ENCODE data around the gene MED15. TPM values are rescaled to one million over a fixed set of nuclear protein-coding genes. Genes with fewer than 3 reads are reported as not detected.
"Not testable (repeated sequence)": the region's sequence is repeated elsewhere in the genome, so short reads cannot be mapped to it uniquely, and the experiment has no call there.

MED15 gene
- total RNA-seq, 1 donor, result 36.9 TPM

GRCh38 chr22:20465759-20466077 is 41.7 kb upstream of the MED15 start:
- H3K9me3 ChIP-seq (ENCODE audit: low read depth, low read length), result no peaks in the 10 kb centered on the region
- H3K27ac ChIP-seq (ENCODE audit: low read depth, low read length), result no peak overlapping the region
- H3K4me3 ChIP-seq (ENCODE audit: insufficient read depth, low read length), result no peak overlapping the region
- H3K4me2 ChIP-seq (ENCODE audit: insufficient read depth, low read length), result no peak overlapping the region
- no peak for TF ChIP-seq CTCF (IDR thresholded peaks at IDR 0.05; ENCODE audit: extremely low read depth, low read depth, low read length)
- no peaks in the 10 kb centered on the region for H3K27me3 ChIP-seq (ENCODE audit: insufficient read depth, low read length)
- H2AFZ ChIP-seq (ENCODE audit: low read length), result no peak overlapping the region
- peaks cover 51% of the 10 kb centered on the region for H3K36me3 ChIP-seq (ENCODE audit: insufficient read depth, low read length)
- H3K79me2 ChIP-seq (ENCODE audit: insufficient read depth, low read length), result no peaks in the 10 kb centered on the region
- peaks cover 5% of the 10 kb centered on the region for H4K20me1 ChIP-seq (ENCODE audit: insufficient read depth, low read length)
- no peaks in the 10 kb centered on the region for H3K4me1 ChIP-seq (ENCODE audit: insufficient read depth, low read length)
- DNase-seq (ENCODE audit: insufficient read length, low spot score, missing footprints), result no peak

GRCh38 chr22:20466659-20467379 is 40.6 kb upstream of the MED15 start:
- DNase-seq (ENCODE audit: insufficient read length, low spot score, missing footprints), result no peak
- peaks cover 56% of the 10 kb centered on the region for H3K36me3 ChIP-seq (ENCODE audit: insufficient read depth, low read length)
- no peak overlapping the region for H3K4me3 ChIP-seq (ENCODE audit: insufficient read depth, low read length)
- no peak overlapping the region for H3K27ac ChIP-seq (ENCODE audit: low read depth, low read length)
- no peak for TF ChIP-seq CTCF (IDR thresholded peaks at IDR 0.05; ENCODE audit: extremely low read depth, low read depth, low read length)
- H2AFZ ChIP-seq (ENCODE audit: low read length), result no peak overlapping the region
- no peaks in the 10 kb centered on the region for H3K79me2 ChIP-seq (ENCODE audit: insufficient read depth, low read length)
- no peaks in the 10 kb centered on the region for H3K4me1 ChIP-seq (ENCODE audit: insufficient read depth, low read length)
- no peaks in the 10 kb centered on the region for H3K9me3 ChIP-seq (ENCODE audit: low read depth, low read length)
- H4K20me1 ChIP-seq (ENCODE audit: insufficient read depth, low read length), result peaks cover 9% of the 10 kb centered on the region
- H3K27me3 ChIP-seq (ENCODE audit: insufficient read depth, low read length), result no peaks in the 10 kb centered on the region
- no peak overlapping the region for H3K4me2 ChIP-seq (ENCODE audit: insufficient read depth, low read length)

- Histone ChIP-seq H3K4me1 (ENCODE audit: insufficient read depth, low read length) (no peaks in the 10 kb centered on the region), H3K27ac (ENCODE audit: low read depth, low read length) (no peak overlapping the region), H3K27me3 (ENCODE audit: insufficient read depth, low read length) (no peaks in the 10 kb centered on the region), H3K4me3 (ENCODE audit: insufficient read depth, low read length) (no peak overlapping the region), H3K9me3 (ENCODE audit: low read depth, low read length) (no peaks in the 10 kb centered on the region), H4K20me1 (ENCODE audit: insufficient read depth, low read length) (peaks cover 5% of the 10 kb centered on the region), H3K79me2 (ENCODE audit: insufficient read depth, low read length) (no peaks in the 10 kb centered on the region), H3K4me2 (ENCODE audit: insufficient read depth, low read length) (no peak overlapping the region), H2AFZ (ENCODE audit: low read length) (no peak overlapping the region), H3K36me3 (ENCODE audit: insufficient read depth, low read length) (peaks cover 49% of the 10 kb centered on the region)
- DNase-seq (ENCODE audit: insufficient read length, low spot score, missing footprints), result no peak
- no peak for TF ChIP-seq CTCF (IDR thresholded peaks at IDR 0.05; ENCODE audit: extremely low read depth, low read depth, low read length)
Observed at GRCh38 chr22:20469110-20469868, 38.1 kb upstream of the MED15 start.

- not testable (repeated sequence) for H3K4me2 ChIP-seq (ENCODE audit: insufficient read depth, low read length); H3K4me3 ChIP-seq (ENCODE audit: insufficient read depth, low read length); DNase-seq (ENCODE audit: insufficient read length, low spot score, missing footprints); H2AFZ ChIP-seq (ENCODE audit: low read length); H3K4me1 ChIP-seq (ENCODE audit: insufficient read depth, low read length); H3K27ac ChIP-seq (ENCODE audit: low read depth, low read length); H3K27me3 ChIP-seq (ENCODE audit: insufficient read depth, low read length); H3K79me2 ChIP-seq (ENCODE audit: insufficient read depth, low read length); H4K20me1 ChIP-seq (ENCODE audit: insufficient read depth, low read length); H3K9me3 ChIP-seq (ENCODE audit: low read depth, low read length)
- H3K36me3 ChIP-seq (ENCODE audit: insufficient read depth, low read length), result peaks cover 38% of the 10 kb centered on the region
Observed at GRCh38 chr22:20470525-20470924, 36.9 kb upstream of the MED15 start.

Measured in osteoblast (primary cell).